DMS79 treated with DMSO at 0.1 percent for 48 hours (cell line): Measurements from ENCODE around the gene CARD8.

Experiments used
- DNase-seq: peaks from one replicate; lab custom pipeline; 2025; lab: John Stamatoyannopoulos, UW

Gene CARD8

DNA sequence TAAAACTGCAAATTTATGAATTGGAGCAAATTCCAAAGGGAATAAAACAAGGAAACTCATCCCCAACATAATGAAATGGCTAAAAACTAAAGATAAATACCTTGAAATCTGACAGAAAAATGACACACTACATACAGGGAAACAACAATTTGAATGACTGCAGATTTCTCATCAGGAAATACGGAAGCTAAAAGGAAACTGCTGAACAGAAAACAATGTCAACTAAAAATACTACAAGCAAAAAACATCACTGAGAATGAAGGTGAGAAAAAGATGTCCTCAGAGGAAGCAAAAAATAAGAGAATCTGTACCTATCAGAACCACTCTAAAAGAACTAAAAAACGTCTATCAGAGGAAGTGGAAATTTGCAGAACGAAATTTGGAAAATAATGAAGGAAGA, 45.7 kb downstream of the CARD8 start:
- no peak for DNase-seq

DNA sequence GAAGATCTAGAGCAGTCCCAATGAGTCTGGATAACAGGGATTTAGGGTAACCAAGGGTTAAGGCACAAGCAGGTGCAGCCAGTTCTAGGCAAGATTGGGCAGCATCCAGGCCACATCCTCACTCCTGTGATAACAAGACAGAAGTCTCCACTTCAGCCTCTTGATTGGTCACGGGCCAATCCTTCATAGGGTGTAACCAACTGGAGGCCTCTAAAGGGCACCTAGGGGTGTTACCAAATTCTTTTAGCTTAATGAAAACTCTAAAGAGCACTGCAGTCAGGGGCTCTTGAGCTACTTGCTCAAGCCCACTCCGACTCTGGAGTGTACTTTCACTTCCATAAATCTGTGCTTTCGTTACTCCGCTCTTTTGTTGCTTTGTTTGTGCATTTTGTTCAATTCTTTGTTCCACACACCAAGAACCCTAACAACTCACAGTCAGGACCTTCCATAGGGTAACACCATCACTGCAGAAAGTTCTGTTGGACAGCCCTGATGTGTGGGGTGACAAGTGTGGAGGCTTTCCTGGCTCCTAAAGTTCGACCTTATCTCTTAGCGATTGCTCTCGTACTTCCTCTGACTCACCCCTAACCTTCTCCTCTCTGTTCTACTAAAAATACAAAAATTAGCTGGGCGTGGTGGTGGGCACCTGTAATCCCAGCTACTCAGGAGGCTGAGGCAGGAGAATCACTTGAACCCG, 49.2 kb downstream of the CARD8 start:
- DNase-seq = peak; percentile 93

DNA sequence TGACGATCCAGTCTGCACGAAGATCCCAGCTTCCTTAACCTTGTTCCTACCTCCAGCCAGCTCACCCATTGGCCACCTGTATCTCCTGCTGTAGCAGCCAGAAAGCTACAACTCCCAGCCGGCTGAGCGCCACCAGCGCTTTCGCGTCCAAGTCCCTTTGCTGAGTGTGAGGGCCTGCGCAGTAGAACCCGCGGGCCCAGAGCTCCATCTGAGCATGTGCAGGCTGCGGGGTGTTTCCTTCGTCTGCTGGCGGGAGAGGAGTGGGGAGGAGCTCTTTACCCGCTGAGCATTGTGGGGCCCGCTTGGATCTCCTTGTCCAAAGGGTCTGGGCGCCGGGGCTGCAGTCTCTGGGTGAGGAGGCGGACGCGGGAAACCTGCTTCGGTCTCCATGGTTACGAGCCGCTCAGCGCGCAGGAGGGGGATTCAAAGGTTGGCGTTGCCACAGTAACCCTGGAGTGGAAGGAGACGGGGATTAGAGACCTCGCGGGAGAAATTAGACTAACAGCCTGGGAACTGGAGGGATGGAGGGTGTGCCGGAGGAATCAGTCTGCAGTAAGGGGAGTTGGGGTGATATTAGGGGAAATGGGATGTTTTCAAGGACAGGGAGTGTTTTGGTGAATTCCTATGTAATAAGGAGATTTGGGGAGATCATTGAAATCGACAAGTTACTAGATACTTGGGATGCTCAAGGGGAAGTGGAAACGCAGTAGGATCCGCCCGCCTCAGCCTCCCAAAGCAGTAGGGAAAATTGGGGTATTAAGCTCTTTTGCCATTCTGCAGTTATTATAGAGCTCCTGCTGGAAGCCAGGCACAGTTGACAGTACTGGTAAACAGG, 51.7 kb downstream of the CARD8 start:
- peak; percentile 98 for DNase-seq

DNA sequence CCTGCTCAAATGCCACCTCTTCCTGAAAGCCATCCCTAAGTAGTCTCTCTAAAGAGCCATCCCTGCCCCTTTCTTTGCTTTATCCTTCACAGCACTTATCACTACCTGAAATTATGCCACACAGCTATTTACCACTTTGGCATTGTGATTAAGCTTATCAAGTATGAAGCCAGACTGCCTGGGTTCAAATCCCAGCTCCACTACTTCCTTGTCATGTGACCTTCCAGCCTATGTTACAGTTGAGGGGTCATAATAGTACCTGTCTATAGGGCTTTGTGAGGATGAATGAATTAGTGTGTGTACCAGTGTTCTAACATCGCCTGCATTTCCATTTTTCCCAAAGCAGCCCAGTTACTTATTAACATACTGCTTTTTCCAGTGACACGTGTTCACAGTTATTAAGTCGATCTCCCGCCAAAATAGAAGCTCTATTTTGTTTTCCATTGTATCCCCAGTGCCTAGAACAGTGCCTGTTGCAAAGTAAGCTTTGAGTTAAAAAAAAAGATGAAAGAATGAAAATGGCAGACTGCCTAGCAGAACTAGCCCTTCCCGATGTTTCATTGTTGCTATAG, 52.4 kb downstream of the CARD8 start:
- DNase-seq = peak; percentile 52

DNA sequence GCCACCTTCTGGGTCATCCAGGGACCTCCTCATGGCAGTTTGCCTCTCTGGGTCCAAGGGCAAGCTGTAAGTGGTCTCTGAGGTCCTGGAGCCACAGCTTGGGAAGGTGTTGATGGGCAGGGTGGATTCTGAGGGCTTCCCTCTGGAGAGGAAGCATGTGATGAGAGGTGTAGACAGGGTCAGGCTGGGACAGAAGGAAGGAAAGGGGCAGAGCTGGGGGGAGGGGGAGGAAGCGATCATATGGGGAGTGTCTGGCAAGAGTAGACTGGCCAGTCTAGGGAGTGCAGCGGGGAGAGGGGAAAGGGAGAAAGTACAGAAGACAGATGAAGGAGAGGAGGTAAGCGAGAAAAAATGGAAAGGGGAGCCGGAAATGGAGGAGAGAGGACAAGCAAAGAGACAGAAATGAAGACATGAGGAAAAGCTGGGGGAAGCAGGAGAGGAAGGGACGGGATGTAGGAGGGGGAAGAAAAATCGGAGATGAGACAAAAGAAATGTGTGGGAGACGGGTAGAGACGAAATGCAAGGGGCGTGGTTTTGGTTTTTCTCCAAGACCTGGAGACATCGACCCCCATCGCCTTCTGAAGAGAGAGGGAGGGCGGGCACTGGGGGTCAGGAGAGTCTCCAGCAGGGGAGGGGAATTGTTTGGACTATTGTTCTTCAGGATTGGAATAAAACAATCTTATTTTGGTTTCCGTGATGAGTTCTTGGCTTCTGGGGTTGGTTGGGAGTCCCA, 58.6 kb downstream of the CARD8 start:
- DNase-seq = no peak

DNA sequence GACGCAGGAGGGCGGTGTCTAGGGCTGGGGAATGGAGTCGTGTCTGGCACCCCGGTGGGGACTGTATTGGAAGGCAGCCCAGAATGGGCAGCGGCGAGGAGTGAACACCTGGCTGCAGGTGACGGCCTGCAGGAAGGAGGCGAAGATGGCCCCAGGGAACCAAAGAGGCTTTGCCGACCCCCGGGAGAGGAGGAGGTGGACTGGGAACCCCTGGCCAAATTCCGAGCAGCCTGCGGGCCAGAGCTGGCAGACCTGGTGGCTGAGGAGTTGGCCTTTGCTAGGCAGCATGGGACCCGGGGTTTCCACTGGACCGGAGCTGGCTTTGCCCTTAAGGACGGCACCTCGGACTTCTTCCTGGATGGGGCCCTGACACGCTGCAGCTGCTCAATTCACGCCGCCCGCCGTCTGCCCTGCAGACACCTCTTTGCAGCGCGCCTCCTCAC, 59.4 kb downstream of the CARD8 start:
- DNase-seq = peak; percentile 56

DNA sequence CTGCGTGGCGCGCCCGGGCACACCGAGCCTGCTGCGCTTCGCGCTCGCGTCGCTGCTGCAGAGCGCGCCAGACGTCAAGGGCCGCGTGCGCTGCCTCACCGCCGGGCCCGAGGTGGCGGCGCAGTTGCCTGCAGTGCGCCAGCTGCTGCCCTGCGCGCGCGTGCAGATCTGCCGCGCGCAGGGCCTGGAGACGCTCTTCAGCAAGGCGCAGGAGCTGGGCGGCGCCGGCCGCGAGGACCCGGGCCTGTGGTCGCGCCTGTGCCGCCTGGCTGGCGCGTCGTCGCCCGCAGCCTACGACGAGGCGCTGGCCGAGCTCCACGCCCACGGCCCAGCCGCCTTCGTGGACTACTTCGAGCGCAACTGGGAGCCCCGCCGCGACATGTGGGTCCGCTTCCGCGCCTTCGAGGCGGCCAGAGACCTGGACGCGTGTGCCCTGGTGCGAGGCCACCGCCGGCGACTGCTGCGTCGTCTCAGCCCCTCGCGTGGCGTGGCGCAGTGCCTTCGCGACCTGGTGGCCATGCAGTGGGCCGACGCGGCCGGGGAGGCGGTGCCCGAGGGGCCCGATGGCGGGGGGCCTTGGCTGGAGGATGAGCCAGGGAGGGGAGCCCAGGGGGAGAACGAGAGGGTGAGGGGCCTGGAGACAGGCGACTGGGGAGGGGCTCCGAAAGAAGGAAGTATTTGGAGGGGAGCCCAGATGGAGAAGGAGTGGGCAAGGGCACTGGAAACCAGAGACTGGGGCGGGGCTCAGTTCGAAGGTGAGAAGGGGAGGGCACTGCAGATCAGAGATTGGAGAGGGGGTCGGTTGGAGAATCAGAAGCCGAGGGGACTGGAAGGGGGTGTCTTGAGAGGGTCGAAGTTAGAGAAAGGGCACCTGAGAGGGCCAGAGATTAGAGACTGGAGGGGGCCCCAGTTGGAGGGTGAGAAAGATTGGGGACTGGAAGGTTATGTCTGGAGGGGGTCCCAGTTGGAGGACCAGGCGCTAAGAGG, 60.6 kb downstream of the CARD8 start:
- DNase-seq = no peak

DNA sequence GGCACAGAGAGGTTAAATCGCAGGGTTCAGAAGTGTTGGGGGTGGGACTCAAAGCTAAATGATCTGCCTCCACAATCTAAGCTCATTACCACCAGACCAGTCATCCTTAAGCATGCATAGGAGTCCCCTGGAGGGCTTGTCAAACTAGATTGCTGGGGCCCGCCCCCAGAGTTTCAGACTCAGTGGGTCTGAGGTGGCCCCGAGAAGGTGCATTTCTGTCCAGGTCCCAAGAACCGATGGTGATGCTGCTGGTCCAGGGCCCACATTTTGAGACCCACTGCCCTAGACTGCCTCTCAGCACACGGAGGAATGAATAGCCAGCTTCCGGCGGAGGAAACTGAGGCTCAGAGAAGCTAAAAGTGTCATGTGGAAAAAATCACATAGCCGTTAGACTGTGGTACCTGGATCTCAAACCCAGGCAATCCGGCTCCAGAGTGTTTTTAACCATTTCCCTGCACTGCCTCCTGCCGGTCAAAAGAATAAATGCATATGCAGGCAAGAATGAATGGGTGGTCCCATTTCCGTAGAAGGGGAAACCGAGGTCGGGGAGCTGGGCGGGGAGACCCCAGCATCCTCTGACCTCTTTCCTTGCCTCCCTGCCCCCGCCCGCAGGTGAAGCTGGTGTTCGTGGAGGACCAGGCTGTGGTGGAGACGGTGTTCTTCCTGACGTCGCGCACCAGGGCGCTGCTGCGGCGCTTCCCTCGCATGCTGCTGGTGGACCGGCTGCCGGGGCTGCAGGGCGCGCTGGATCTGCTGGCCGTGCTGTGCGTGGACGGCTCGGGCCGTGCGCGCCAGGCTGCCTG, 61.5 kb downstream of the CARD8 start:
- DNase-seq = no peak

DNA sequence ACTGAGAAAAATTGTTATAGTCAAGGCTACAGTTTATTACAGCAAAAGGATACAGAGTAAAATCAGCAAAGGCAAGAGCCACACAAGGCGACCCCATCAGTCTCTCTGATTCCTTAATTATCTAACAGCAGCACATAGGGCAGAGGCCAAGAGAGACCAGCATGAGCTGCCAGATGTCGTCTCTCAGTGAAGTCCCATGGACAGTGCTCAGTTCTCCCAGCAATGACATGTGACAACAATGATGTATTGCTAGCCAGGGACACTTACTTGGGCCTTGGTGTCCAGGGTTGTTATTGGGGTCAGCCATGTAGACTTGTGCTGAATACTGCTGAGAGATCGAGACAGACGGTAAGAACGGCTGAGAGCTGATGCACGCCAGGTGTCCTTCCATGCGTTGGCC, 63.0 kb downstream of the CARD8 start:
- DNase-seq = no peak

DNA sequence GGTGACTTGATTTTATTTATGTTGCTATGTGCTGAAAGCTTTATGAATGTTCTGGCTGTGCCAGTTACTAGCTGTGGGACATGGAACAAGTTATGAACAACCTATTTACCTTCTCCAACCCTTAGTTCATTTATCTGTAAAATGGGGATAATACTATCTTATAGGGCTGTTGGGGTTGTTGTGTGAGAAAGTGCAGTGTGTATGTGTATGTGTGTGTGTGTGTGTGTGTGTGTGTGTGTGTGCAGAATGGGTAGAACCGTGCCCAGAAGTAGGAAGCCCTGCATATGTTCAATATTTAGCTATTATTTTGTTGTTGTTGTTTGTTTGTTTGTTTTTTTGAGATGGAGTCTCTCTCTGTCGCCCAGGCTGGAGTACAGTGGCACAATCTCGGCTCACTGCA, 64.8 kb downstream of the CARD8 start:
- no peak for DNase-seq

DNA sequence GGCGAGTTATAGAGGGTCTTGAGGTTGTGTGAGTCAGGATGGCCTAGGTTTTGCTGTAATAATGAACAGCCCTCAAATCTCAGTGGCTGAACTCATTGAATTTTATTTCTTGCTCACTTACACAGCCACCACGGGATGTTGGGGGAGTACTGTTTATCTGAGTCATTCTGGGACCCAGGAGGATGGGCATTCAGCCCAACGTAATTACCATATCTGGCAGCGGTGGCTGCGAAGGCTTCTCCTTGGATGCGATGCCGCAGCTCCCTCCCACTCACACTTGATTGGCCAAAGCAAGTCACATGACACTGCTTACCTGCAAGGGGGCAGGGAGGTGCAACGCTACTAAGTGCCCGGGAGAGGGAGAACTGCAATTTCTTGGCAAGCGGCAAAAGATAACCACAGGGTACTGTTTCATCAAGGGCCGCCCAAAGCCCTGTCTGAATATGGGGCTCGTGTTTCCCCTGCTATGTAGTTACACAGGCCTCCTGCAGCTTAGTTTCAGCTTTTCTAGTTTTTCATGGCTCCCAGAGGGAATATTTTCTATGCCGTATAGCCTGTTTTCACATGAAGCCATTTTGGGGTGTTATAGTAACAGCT, 65.3 kb downstream of the CARD8 start:
- no peak for DNase-seq

DNA sequence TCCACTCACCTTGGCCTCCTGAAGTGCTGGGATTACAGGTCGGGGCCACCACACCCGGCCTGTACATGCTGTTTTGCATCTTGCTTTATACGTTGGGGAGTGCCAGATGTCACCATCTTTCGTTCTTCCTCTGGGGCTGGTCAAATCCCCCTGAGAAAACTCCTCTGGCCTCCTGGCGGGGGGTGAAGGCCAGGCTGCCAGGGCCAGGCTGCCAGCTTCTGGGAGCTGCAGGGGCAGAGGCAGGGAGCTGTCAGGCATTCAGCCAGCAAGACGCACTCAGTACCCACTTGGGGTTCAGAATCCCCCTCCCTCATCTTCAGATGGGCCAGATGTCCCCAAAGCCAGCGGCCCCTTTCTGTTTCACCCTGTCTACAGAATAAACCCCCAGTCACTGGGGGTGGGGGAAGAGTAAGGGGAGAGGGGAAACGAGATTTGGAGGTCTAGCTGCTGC, 69.1 kb downstream of the CARD8 start:
- DNase-seq = no peak

DNA sequence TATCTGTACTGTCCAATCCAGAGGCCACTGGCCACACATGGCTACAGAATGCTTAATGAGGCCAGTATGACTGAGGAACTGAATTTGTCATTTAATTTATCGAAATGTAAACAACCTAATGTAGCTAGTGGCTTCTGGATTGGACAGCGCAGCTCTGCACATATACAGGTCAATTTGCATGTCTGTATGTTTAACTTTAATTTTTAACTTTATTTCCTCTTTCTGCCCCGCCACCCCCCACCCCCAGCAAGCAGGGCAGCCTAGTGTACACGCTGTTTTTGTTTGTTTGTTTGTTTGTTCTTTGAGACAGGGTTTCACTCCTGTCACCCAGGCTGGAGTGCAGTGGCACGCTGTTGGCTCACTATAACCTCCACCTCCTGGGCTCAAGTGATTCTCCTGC, 69.7 kb downstream of the CARD8 start:
- no peak for DNase-seq

DNA sequence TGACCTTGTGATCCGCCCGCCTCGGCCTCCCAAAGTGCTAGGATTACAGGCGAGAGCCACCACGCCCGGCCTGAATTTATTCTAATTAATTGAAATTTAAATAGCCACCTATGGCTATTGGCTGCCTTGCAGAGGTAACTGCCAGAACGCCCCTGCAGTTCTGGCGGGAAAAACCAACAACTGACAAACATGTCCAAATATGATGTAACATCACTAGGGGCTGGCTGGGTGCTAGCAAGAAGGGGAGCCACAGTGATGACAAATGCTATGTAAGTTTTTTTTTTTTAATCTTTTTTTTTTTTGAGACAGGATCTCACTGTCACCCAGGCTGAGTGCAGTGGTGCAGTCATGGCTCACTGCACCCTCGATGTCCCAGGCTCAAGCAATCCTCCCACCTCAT, 72.4 kb downstream of the CARD8 start:
- DNase-seq = no peak

DNA sequence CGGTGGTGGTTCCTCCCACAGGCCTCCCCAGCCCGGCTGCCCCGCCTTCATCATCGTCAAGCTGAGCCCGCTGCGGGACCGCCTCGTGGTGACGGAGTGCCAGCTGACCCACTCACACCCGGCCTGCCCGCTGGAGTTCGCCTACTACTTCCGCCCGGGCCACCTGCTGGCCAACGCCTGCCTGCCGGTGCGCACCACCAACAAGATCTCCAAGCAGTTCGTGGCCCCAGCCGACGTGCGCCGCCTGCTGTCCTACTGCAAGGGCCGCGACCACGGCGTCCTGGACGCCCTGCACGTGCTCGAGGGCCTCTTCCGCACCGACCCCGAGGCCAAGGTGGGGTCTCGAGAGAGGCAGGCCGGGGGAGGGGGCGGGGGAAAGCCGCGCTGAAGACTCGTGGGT, 73.3 kb downstream of the CARD8 start:
- DNase-seq = no peak

DNA sequence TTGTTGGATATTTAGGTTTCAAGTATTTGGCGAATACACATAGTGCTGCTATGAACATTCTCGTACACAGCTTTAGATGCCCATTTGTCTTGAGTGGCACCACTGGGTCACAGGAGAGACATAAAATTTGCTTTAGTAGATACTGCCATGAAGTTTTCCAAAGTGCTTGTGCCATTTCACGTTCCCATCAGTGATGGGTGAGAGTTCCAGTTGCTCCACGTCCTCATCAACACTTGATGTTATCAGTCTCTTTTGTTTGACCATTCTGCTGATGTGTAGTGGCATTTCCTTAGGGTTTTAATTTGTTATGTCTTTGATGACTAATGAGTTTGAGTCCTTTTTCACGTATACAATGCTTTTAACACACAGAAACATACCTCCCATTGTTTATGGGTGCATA, 74.2 kb downstream of the CARD8 start:
- no peak for DNase-seq

DNA sequence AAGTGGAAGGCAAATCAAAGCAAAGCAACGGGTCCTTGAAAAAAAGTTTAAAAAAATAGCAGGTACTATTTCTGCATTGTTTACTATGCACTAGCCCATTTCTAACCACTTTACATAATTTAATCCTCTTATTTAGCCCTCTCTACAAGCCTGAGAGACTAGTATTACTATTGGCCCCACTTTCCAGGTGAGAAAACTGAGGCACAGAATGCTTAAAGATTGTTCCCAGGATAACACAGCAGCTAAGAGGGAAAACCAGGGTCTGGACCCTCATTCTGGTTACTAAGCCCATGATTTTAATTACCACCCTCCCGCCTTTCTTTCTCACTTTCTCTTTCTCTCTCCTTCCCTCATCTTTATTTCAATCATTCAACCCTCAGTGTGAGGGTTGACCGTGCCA, 79.5 kb downstream of the CARD8 start:
- no peak for DNase-seq

DNA sequence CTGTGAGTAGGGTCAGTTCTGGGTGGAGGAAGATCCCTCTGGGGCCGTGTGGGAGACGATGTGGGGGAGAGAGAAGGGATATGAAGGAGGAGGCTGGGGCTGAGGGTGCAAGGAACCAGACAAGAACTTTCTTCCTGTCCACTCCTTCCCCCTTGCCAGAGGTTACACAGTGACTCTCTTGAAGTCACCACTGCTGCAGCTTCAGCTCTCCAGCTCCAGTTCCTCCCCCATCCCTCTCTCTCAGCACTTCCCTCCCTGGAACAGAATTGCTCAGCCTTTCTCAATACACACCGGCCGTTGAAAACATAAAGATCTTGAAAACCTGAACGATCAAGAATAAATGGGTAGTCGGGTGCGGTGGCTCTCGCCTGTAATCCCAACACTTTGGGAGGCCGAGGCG, 80.1 kb downstream of the CARD8 start:
- no peak for DNase-seq

DNA sequence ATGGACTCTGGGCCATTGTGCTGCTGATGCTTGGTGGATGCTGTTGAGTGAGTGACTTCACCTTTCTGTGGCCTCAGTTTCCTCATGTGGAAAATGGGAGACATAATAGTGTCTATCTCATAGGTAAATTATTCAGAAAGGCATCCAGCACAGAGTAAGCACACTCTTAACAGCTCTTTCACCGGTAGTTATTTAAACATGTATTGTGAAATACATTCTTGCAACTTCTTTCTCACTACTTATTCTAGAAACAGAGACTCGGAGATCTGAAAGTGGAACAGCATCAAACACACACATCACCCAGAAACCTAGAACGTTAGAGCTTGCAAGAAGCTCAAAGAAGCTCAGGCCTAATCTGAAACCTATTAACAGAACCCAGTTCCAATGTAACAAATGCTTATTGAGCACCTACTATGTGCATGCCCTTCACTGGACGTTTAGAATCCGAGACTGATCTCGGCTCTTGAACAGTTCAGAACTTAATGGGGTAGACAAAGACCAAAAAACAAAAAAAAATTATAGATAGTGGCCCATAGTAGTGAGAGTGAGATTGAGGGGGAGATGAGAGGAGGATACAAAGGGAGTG, 81.2 kb downstream of the CARD8 start:
- no peak for DNase-seq

DNA sequence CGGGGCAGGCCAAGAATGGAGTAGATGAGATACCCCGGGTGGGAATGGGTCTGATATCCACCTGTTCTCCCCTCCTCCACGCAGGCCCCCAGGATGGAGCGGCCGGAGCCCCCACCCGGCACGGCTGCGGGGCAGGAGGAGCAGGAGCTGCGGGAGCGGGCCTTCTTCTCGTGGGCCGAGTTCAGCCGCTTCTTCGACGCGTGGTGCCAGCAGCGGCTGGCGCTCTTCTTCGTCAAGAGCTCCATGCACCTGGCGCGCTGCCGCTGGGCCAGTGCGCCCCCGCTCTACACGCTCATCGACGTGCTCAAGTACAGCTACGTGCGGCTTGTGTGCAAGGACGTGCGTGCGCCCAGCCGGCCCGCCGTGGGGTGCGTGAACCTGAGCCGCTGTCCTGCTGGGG, 84.0 kb downstream of the CARD8 start:
- DNase-seq = no peak
